Gastroesophageal sphincter (tissue), 4 donors: ENCODE data around the gene PTPN1. TPM values are rescaled to one million over a fixed set of nuclear protein-coding genes. Genes with fewer than 3 reads are reported as not detected.

ENCODE experiments used
- ATAC-seq: fragments of 150-250 bp; one replicate; pipeline ENCODE4 v1.9.1; 2016; ENCODE audit warnings: mild to moderate bottlenecking, moderate library complexity
- H3K27ac ChIP-seq, 4 donors: fragments of 200-600 bp; sonication (generic) in 3 of 4; 1 replicate in 3 of 4; 2 replicates in 1 of 4; pipeline ENCODE4 v1.5.1; 2016 to 2019
- H3K27me3 ChIP-seq: fragments of 200-600 bp; sonication (generic); one replicate; pipeline ENCODE4 v1.5.1; 2019
- H3K36me3 ChIP-seq, 2 donors: fragments of 200-600 bp; sonication (generic); one replicate each; pipeline ENCODE4 v1.5.1; 2019; ENCODE audit warnings: control low read depth in 1 of 2
- H3K4me1 ChIP-seq, 3 donors: fragments of 200-600 bp; sonication (generic); 1 replicate in 2 of 3; 2 replicates in 1 of 3; pipeline ENCODE4 v1.5.1; 2016 to 2019; ENCODE audit warnings: control low read depth in 2 of 3
- H3K4me3 ChIP-seq, 2 donors: fragments of 200-600 bp; sonication (generic); one replicate each; pipeline ENCODE4 v1.5.1; 2019; ENCODE audit warnings: mild to moderate bottlenecking in 1 of 2, moderate library complexity in 1 of 2
- H3K9me3 ChIP-seq, 3 donors: fragments of 200-600 bp; sonication (generic); one replicate each; pipeline ENCODE4 v1.5.1; 2017 to 2019; ENCODE audit warnings: control low read depth in 2 of 3
- EP300 ChIP-seq: sonication (generic); formaldehyde crosslinking; IDR thresholded peaks from one replicate; pipeline ENCODE4 v1.6.1; 2017; ENCODE audit warnings: antibody characterized with exemption, mild to moderate bottlenecking
- POLR2A ChIP-seq, 2 donors: fragments of 450-650 bp; IDR thresholded peaks; one replicate each; pipeline ENCODE4 v1.6.1; 2017; ENCODE audit warnings: antibody characterized with exemption in 2 of 2, mild to moderate bottlenecking in 2 of 2, moderate library complexity in 1 of 2
- POLR2AphosphoS5 ChIP-seq: sonication (generic); formaldehyde crosslinking; IDR thresholded peaks from one replicate; pipeline ENCODE4 v1.6.1; 2017; ENCODE audit warnings: antibody characterized with exemption
- WGBS, 2 donors: methylation state at CpG; one replicate each; pipeline ENCODE4 v1.1.5; 2018; ENCODE audit warnings: low coverage in 1 of 2; 5-methylcytosine and 5-hydroxymethylcytosine counted together
- total RNA-seq, 4 donors: library from RNA; depleted of rRNA; stranded (reverse); fragments of >200 nt; gene quantifications; one replicate each; pipeline ENCODE4 v1.1.0, GENCODE V29; 2016
- TF ChIP-seq, protein P1 (sequence below), 4 experiments: fragments of 200-600 bp in 2 of 4; fragments of 450-650 bp in 2 of 4; sonication (generic) in 1 of 4; IDR thresholded peaks; one replicate each; pipeline ENCODE4 v1.5.1; 2017 to 2019; ENCODE audit warnings: antibody characterized with exemption in 4 of 4, mild to moderate bottlenecking in 2 of 4, moderate library complexity in 2 of 4

The PTPN1 gene
- total RNA-seq, 4 donors from 2014 or later: 27.6 to 43.6 (median 38.4) TPM

GRCh38 chr20:50513169-50514034 is 3.2 kb downstream of the PTPN1 start:
- Histone ChIP-seq H3K27me3 (no peaks in the 10 kb centered on the region), H3K4me3 (no peak overlapping the region), H3K4me1 (peaks cover 7 to 84% (median 14%) of the 10 kb centered on the region in 3 donors), H3K27ac (peak overlapping the region in 3 of 4 donors; percentile 25 to 60 (median 31)), H3K9me3 (no peaks in the 10 kb centered on the region), H3K36me3 (no peaks in the 10 kb centered on the region)
- TF ChIP-seq POLR2AphosphoS5 (peak; percentile 83), POLR2A (IDR thresholded peaks at IDR 0.05) (no peak)
- WGBS, 2 donors: 54 to 72% methylated on average over 5 of the region's 5 CpGs
- no peak for ATAC-seq

DNA sequence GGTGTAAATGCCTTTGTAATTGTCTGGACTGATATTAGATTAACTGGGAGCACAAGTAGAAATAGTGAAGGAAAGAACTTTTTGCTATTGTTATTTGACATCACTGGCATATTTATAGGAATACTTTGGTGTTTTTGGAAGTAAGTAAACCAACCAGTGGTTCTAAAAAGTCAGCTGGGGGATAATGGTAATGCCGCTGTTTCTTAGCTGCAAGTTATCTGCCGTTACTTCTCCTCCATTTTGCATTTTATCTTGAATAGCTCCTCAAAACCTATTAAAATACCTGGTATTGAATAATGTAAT is 3.8 kb downstream of the PTPN1 start:
- H3K27me3 ChIP-seq: no peaks in the 10 kb centered on the region
- ATAC-seq: no peak
- 91 to 92% methylated on average over 2 of the region's 2 CpGs for WGBS, 2 donors
- H3K4me3 ChIP-seq: no peak overlapping the region
- no peaks in the 10 kb centered on the region for H3K9me3 ChIP-seq
- peak overlapping the region in 2 of 4 donors; percentile 31 to 60 for H3K27ac ChIP-seq
- TF ChIP-seq, protein P1, sequence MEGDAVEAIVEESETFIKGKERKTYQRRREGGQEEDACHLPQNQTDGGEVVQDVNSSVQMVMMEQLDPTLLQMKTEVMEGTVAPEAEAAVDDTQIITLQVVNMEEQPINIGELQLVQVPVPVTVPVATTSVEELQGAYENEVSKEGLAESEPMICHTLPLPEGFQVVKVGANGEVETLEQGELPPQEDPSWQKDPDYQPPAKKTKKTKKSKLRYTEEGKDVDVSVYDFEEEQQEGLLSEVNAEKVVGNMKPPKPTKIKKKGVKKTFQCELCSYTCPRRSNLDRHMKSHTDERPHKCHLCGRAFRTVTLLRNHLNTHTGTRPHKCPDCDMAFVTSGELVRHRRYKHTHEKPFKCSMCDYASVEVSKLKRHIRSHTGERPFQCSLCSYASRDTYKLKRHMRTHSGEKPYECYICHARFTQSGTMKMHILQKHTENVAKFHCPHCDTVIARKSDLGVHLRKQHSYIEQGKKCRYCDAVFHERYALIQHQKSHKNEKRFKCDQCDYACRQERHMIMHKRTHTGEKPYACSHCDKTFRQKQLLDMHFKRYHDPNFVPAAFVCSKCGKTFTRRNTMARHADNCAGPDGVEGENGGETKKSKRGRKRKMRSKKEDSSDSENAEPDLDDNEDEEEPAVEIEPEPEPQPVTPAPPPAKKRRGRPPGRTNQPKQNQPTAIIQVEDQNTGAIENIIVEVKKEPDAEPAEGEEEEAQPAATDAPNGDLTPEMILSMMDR (IDR thresholded peaks at IDR 0.05): no peak
- TF ChIP-seq EP300 (no peak), POLR2AphosphoS5 (no peak), POLR2A (IDR thresholded peaks at IDR 0.05) (no peak)
- H3K36me3 ChIP-seq: no peaks in the 10 kb centered on the region
- H3K4me1 ChIP-seq: peaks cover 7 to 90% (median 14%) of the 10 kb centered on the region in 3 donors

- Histone ChIP-seq H3K9me3 (no peaks in the 10 kb centered on the region), H3K4me1 (peaks cover 7 to 92% (median 12%) of the 10 kb centered on the region in 3 donors), H3K27ac (peak overlapping the region in 1 of 4 donors; percentile 60), H3K4me3 (no peak overlapping the region), H3K36me3 (no peaks in the 10 kb centered on the region), H3K27me3 (no peaks in the 10 kb centered on the region)
- 60 to 77% methylated on average over 1 to 3 of the region's 3 CpGs for WGBS, 2 donors
- ATAC-seq: no peak
- TF ChIP-seq POLR2A (IDR thresholded peaks at IDR 0.05): no peak
Measured at GRCh38 chr20:50514750-50515149, 4.6 kb downstream of the PTPN1 start.

- 75 to 86% methylated on average over 1 of the region's 1 CpG for WGBS, 2 donors
- H3K36me3 ChIP-seq: no peaks in the 10 kb centered on the region
- H3K27me3 ChIP-seq: no peaks in the 10 kb centered on the region
- no peak for ATAC-seq
- no peak for TF ChIP-seq EP300
- no peak overlapping the region for H3K4me3 ChIP-seq
- H3K27ac ChIP-seq: peak overlapping the region in 2 of 4 donors; percentile 3 to 6
- H3K4me1 ChIP-seq: peaks cover 10 to 99% (median 17%) of the 10 kb centered on the region in 3 donors
- no peaks in the 10 kb centered on the region for H3K9me3 ChIP-seq
Measured at GRCh38 chr20:50515471-50516106, 5.4 kb downstream of the PTPN1 start.

DNA sequence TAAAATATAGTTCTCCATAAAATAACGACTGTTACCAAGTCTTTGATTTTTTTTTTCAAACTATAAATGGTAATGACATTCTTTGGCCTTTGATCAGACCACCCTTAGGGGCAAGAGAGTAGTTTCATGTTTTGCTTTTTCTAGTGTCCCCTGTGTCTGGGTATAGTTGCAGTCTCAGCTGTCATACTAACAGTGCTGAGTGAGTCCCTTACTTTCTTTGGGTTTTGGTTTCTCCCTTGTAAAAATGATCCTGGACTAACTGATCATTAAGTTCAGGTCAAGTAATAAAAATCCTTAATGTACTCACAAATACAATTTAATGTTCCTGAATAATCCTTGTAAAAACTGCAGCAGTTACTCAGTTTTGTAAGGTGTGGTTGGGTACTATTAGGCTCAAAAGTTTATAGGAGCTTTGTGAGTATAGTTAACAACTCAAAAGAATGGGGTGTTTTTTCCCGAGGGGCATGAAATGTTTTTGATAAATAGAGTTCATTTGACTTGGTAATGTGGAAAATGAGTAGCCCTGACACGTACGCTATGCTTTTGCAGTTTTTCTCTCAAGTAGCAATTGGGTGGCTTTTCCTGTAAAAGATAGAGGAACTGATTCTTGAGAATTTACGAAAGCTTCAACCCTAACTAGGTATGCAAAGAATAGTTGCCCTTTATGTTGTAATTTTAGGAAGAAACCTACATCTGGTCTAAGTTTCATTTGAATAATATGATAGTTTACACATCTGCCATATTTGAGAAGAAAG is 6.2 kb downstream of the PTPN1 start:
- no peaks in the 10 kb centered on the region for H3K36me3 ChIP-seq
- no peaks in the 10 kb centered on the region for H3K27me3 ChIP-seq
- no peak overlapping the region for H3K4me3 ChIP-seq
- WGBS, 2 donors: 58 to 63% methylated on average over 5 of the region's 5 CpGs
- peaks cover 14 to 100% (median 23%) of the 10 kb centered on the region in 3 donors for H3K4me1 ChIP-seq
- no peak for TF ChIP-seq POLR2A (IDR thresholded peaks at IDR 0.05)
- no peak for TF ChIP-seq POLR2AphosphoS5
- no peak for TF ChIP-seq EP300
- TF ChIP-seq, protein P1 (IDR thresholded peaks at IDR 0.05): no peak
- H3K9me3 ChIP-seq: no peaks in the 10 kb centered on the region
- H3K27ac ChIP-seq: peak overlapping the region in 1 of 4 donors; percentile 6
- no peak for ATAC-seq
